ENCODE results near the gene SLC34A1.
"Not testable (repeated sequence)": the region's sequence is repeated elsewhere in the genome, so short reads cannot be mapped to it uniquely, and the experiment has no call there.

Gene SLC34A1

DNA sequence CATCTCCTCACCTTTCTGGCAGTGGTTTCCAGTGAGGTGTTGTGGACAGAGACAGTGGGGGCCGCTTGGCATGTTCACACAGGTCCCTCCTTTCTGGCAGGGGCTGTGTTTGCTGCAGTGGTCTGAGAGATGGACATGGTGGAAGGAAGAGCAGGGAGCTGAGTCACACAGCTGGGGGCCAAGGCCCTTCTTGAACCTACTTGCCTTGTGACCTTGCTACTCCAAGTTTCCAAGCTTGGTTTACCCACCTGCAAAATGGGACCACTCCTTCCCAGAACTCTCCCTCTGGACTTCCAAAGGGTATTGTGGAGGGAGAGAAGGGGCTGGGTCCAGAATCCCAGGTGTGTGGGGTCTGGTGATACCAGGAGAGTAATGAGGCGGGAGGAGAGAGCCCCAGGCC, 21.1 kb downstream of the SLC34A1 start:
- Histone ChIP-seq H3K36me3 (no peaks in the 10 kb centered on the region), H3K4me2 (peak overlapping the region; percentile 95), H3K4me3 (no peak overlapping the region), H3K27me3 (peaks cover 33% of the 10 kb centered on the region), H4K20me1 (no peaks in the 10 kb centered on the region), H3K4me1 (peaks cover 59% of the 10 kb centered on the region), H3K9me3 (no peaks in the 10 kb centered on the region), H3K9ac (peak overlapping the region; percentile 77), H3K27ac (peak overlapping the region; percentile 81)
- no peak for TF ChIP-seq Cebpa-rat (IDR thresholded peaks at IDR 0.05)

GRCh38 chr5:177405805-177406204, 21.6 kb downstream of the SLC34A1 start:
- Histone ChIP-seq H3K9me3 (no peaks in the 10 kb centered on the region), H3K4me1 (peaks cover 56% of the 10 kb centered on the region), H3K4me2 (peak overlapping the region; percentile 95), H3K36me3 (no peaks in the 10 kb centered on the region), H3K4me3 (no peak overlapping the region), H3K9ac (peak overlapping the region; percentile 77), H3K27me3 (peaks cover 28% of the 10 kb centered on the region), H3K27ac (peak overlapping the region; percentile 81), H4K20me1 (no peaks in the 10 kb centered on the region)
- no peak for TF ChIP-seq Cebpa-rat (IDR thresholded peaks at IDR 0.05)

- H3K4me1 ChIP-seq, result peaks cover 41% of the 10 kb centered on the region
- no peak within 1 kb of the TSS for H3K27ac ChIP-seq
- no peak within 1 kb of the TSS for H3K9ac ChIP-seq
- no peak for TF ChIP-seq Cebpa-rat (IDR thresholded peaks at IDR 0.05)
- H3K36me3 ChIP-seq, result no peaks in the 10 kb centered on the region
- H4K20me1 ChIP-seq, result no peaks in the 10 kb centered on the region
- H3K27me3 ChIP-seq, result no peaks in the 10 kb centered on the region
- H3K4me2 ChIP-seq, result no peak within 1 kb of the TSS
- H3K9me3 ChIP-seq, result no peaks in the 10 kb centered on the region
- no peak within 1 kb of the TSS for H3K4me3 ChIP-seq
Measured at GRCh38 chr5:177409043-177409801, 25.0 kb downstream of the SLC34A1 start, which contains the start of gene F12. TSS of gene F12 (minus strand) at chr5:177409564. CDS start at chr5:177409527, 37 bp downstream.

DNA sequence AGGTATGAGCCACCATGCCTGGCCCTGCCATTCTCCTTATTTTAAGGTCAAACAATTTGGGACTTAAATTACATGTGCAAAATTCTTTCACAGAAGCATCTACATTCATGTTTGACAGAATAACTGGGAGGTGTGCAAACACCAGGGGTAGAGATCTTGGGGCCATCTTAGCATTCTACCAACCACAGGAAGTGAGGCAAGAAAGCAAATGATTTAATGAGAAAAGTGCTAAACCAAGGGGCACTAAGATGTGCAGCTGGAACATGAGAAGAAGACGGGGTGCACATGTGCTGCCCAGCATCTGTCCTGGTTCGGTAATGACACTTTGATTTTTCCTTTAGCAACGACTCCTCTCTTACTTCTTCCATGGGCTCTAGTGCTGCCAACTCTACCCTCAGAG, 26.3 kb downstream of the SLC34A1 start:
- no peak overlapping the region for H3K4me2 ChIP-seq

GRCh38 chr5:177412603-177413233, 28.5 kb downstream of the SLC34A1 start:
- TF ChIP-seq Cebpa-rat (IDR thresholded peaks at IDR 0.05), result no peak
- Histone ChIP-seq H3K4me2 (peak overlapping the region; percentile 10; the same call in 1 of the 2 replicates), H3K9ac (no peak overlapping the region), H3K9me3 (no peaks in the 10 kb centered on the region), H3K4me3 (no peak overlapping the region), H3K27ac (no peak overlapping the region), H3K36me3 (no peaks in the 10 kb centered on the region), H4K20me1 (no peaks in the 10 kb centered on the region), H3K27me3 (no peaks in the 10 kb centered on the region), H3K4me1 (peaks cover 15% of the 10 kb centered on the region)

More for the DNA sequence above, 26.3 kb downstream of the SLC34A1 start:
- H3K9ac ChIP-seq, result no peak overlapping the region
- H3K4me3 ChIP-seq, result no peak overlapping the region
- H3K36me3 ChIP-seq, result no peaks in the 10 kb centered on the region
- H3K4me1 ChIP-seq, result peaks cover 28% of the 10 kb centered on the region
- no peak for TF ChIP-seq Cebpa-rat (IDR thresholded peaks at IDR 0.05)
- no peaks in the 10 kb centered on the region for H4K20me1 ChIP-seq
- no peaks in the 10 kb centered on the region for H3K9me3 ChIP-seq
- no peak overlapping the region for H3K27ac ChIP-seq
- no peaks in the 10 kb centered on the region for H3K27me3 ChIP-seq

DNA sequence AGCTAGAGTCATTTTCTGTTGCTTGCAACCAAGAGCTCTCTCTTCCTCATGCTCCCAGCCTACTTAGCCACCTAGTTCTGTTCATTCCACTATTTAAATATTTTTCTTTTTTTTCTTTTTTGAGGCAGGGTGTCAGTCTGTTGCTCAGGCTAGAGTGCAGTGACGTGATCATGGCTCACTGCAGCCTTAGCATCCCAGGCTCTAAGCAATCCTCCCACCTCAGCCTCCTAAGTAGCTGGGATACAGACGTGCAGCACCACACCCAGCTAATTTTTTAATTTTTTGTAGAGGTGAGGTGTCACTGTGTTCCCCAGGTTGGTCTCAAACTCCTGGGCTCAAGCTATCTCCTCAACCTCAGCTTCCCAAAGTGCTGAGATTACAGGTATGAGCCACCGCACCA, 30.2 kb downstream of the SLC34A1 start:
- no peak overlapping the region for H3K4me3 ChIP-seq
- no peaks in the 10 kb centered on the region for H3K9me3 ChIP-seq
- no peaks in the 10 kb centered on the region for H4K20me1 ChIP-seq
- no peak overlapping the region for H3K27ac ChIP-seq
- H3K36me3 ChIP-seq, result no peaks in the 10 kb centered on the region
- no peak for TF ChIP-seq Cebpa-rat (IDR thresholded peaks at IDR 0.05)
- H3K4me2 ChIP-seq, result no peak overlapping the region
- H3K9ac ChIP-seq, result no peak overlapping the region
- H3K27me3 ChIP-seq, result no peaks in the 10 kb centered on the region
- peaks cover 15% of the 10 kb centered on the region for H3K4me1 ChIP-seq

- not testable (repeated sequence) for H3K36me3 ChIP-seq, H4K20me1 ChIP-seq, H3K9me3 ChIP-seq, H3K9ac ChIP-seq, H3K4me2 ChIP-seq, H3K4me3 ChIP-seq, H3K27ac ChIP-seq, H3K27me3 ChIP-seq
- peaks cover 11% of the 10 kb centered on the region for H3K4me1 ChIP-seq
Measured at GRCh38 chr5:177417081-177417480, 32.8 kb downstream of the SLC34A1 start.

- Histone ChIP-seq H3K27me3 (no peaks in the 10 kb centered on the region), H3K4me1 (no peaks in the 10 kb centered on the region), H3K27ac (no peak overlapping the region), H3K9ac (no peak overlapping the region), H3K4me2 (no peak overlapping the region), H3K36me3 (no peaks in the 10 kb centered on the region), H3K4me3 (no peak overlapping the region), H3K9me3 (no peaks in the 10 kb centered on the region), H4K20me1 (no peaks in the 10 kb centered on the region)
- TF ChIP-seq Cebpa-rat (IDR thresholded peaks at IDR 0.05), result no peak
Measured at GRCh38 chr5:177419046-177419445, 34.8 kb downstream of the SLC34A1 start.

- H3K36me3 ChIP-seq, result not testable (repeated sequence)
Measured at GRCh38 chr5:177420472-177420871, 36.2 kb downstream of the SLC34A1 start.

GRCh38 chr5:177421062-177421798, 37.0 kb downstream of the SLC34A1 start:
- no peak for TF ChIP-seq Cebpa-rat (IDR thresholded peaks at IDR 0.05)
- Histone ChIP-seq H3K9me3 (no peaks in the 10 kb centered on the region), H3K4me3 (no peak overlapping the region), H3K4me1 (peaks cover 9% of the 10 kb centered on the region), H3K4me2 (no peak overlapping the region), H3K36me3 (no peaks in the 10 kb centered on the region), H3K9ac (no peak overlapping the region), H3K27me3 (no peaks in the 10 kb centered on the region), H3K27ac (no peak overlapping the region), H4K20me1 (no peaks in the 10 kb centered on the region)

More at GRCh38 chr5:177420472-177420871, 36.2 kb downstream of the SLC34A1 start:
- H3K9ac ChIP-seq, H4K20me1 ChIP-seq, H3K4me2 ChIP-seq, H3K27ac ChIP-seq, H3K27me3 ChIP-seq, H3K4me3 ChIP-seq, H3K9me3 ChIP-seq, H3K4me1 ChIP-seq: not testable (repeated sequence)
